HepG2 (cell line): Measurements from ENCODE around the gene TBC1D19. TPM values are rescaled to one million over a fixed set of nuclear protein-coding genes. Genes with fewer than 3 reads are reported as not detected.

ENCODE experiments used
- BCL3 ChIP-seq: sonication (generic); formaldehyde crosslinking; IDR thresholded peaks from 2 replicates; pipeline ENCODE4 v1.5.1; 2020; ENCODE audit warnings: mild to moderate bottlenecking, missing genetic modification reagents, moderate library complexity
- DPF2 ChIP-seq: sonication (generic); formaldehyde crosslinking; IDR thresholded peaks from 2 replicates; pipeline ENCODE4 v1.4.0; 2020; ENCODE audit warnings: mild to moderate bottlenecking, low read depth, missing genetic modification reagents, borderline replicate concordance
- HMGXB3 ChIP-seq: sonication (generic); formaldehyde crosslinking; IDR thresholded peaks from 2 replicates; pipeline ENCODE4 v1.4.0; 2020; ENCODE audit warnings: missing genetic modification reagents, borderline replicate concordance
- MNT ChIP-seq: fragments of 450-650 bp; IDR thresholded peaks from 2 replicates; pipeline ENCODE4 v1.6.1; 2016
- NPAS2 ChIP-seq: sonication (generic); formaldehyde crosslinking; IDR thresholded peaks from 2 replicates; pipeline ENCODE4 v1.8.0; 2022; ENCODE audit warnings: mild to moderate bottlenecking, missing genetic modification reagents, borderline replicate concordance
- SIN3A ChIP-seq: IDR thresholded peaks from 2 replicates; pipeline ENCODE4 v1.6.1; 2011; ENCODE audit warnings: low read depth, mild to moderate bottlenecking, control low read depth, low read length, borderline replicate concordance
- SKIL ChIP-seq: sonication (generic); formaldehyde crosslinking; IDR thresholded peaks from 2 replicates; pipeline ENCODE4 v1.8.0; 2022; ENCODE audit warnings: missing genetic modification reagents, mild to moderate bottlenecking, moderate library complexity, borderline replicate concordance
- USF2 ChIP-seq, 2 experiments: sonication (generic) in 1 of 2; formaldehyde crosslinking in 1 of 2; IDR thresholded peaks; 2 replicates each; pipeline versions ENCODE4 v1.5.1 to v1.6.1; 2011 to 2020; ENCODE audit warnings: borderline replicate concordance in 1 of 2, low read depth in 1 of 2, low read length in 1 of 2, mild to moderate bottlenecking in 1 of 2, missing genetic modification reagents in 1 of 2, moderate library complexity in 1 of 2
- polyA plus RNA-seq, 8 experiments: library from polyadenylated mRNA; depleted of rRNA in 3 of 8; stranded (reverse) in 7 of 8; unstranded in 1 of 8; fragments of >200 nt; fragmentation: Illumina TruSeq in 4 of 8; extraction: Trizol in 4 of 8; gene quantifications; 2 replicates each; pipeline versions ENCODE4 v1.2.1 to v1.2.3, GENCODE V29; 2011 to 2016; ENCODE audit warnings: low read depth in 4 of 8, missing spikeins in 1 of 8, mixed read lengths in 1 of 8; ENCODE audit not compliant: insufficient read depth in 1 of 8
- total RNA-seq, 5 experiments: library from RNA; depleted of rRNA; stranded (reverse); fragments of >200 nt; fragmentation: Illumina TruSeq; extraction: Trizol; gene quantifications; 2 replicates each; pipeline ENCODE4 v1.2.3, GENCODE V29; 2016; ENCODE audit warnings: low read depth in 1 of 5
- TF ChIP-seq, protein P1 (sequence below): sonication (generic); formaldehyde crosslinking; IDR thresholded peaks from 2 replicates; pipeline ENCODE4 v1.4.0; 2020; ENCODE audit warnings: mild to moderate bottlenecking, missing genetic modification reagents

Gene TBC1D19
- total and polyA plus RNA-seq, 2 of the 13 experiments (the other 11 are each of a cell fraction or from before 2014, with no cell fraction given), result 1.6 to 3.5 TPM

- TF ChIP-seq HMGXB3 (CRISPR knock-in tag), result no peak
- TF ChIP-seq, protein P1, sequence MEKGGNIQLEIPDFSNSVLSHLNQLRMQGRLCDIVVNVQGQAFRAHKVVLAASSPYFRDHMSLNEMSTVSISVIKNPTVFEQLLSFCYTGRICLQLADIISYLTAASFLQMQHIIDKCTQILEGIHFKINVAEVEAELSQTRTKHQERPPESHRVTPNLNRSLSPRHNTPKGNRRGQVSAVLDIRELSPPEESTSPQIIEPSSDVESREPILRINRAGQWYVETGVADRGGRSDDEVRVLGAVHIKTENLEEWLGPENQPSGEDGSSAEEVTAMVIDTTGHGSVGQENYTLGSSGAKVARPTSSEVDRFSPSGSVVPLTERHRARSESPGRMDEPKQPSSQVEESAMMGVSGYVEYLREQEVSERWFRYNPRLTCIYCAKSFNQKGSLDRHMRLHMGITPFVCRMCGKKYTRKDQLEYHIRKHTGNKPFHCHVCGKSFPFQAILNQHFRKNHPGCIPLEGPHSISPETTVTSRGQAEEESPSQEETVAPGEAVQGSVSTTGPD, result no peak
- TF ChIP-seq USF2 (IDR thresholded peaks at IDR 0.05; ENCODE audit: low read depth, low read length), result no peak
- no peak for TF ChIP-seq USF2 (CRISPR knock-in tag; IDR thresholded peaks at IDR 0.05; ENCODE audit: borderline replicate concordance)
- TF ChIP-seq SIN3A, result no peak
- no peak for TF ChIP-seq DPF2
- no peak for TF ChIP-seq MNT
- TF ChIP-seq NPAS2, result no peak
- no peak for TF ChIP-seq BCL3 (CRISPR knock-in tag)
- TF ChIP-seq SKIL (CRISPR knock-in tag), result no peak
These were observed 203.8 kb downstream of the TBC1D19 start (continued) for GRCh38 chr4:26787461-26788340.
